CD14-positive monocyte (primary cell): ENCODE measurements around the gene GNA12. TPM values are rescaled to one million over a fixed set of nuclear protein-coding genes. Genes with fewer than 3 reads are reported as not detected.

Experiments
- DNase-seq, 3 donors: peaks; one replicate each; pipeline ENCODE4 v3.0.0-alpha.2; 2011 to 2022
- H2AFZ ChIP-seq: 2 replicates; pipeline ENCODE4 v1.6.0; 2012; ENCODE audit warnings: mild to moderate bottlenecking, low read depth, low read length, inconsistent platforms; ENCODE audit not compliant: insufficient read depth, poor library complexity, severe bottlenecking
- H3K27ac ChIP-seq, 2 donors: 1 replicate in 1 of 2; 2 replicates in 1 of 2; pipeline ENCODE4 v1.5.1; 2012 to 2013; ENCODE audit warnings: low read length in 2 of 2, control low read depth in 1 of 2, inconsistent platforms in 1 of 2, low read depth in 1 of 2, mild to moderate bottlenecking in 1 of 2
- H3K27me3 ChIP-seq, 2 donors: one replicate each; pipeline versions ENCODE4 v1.6.0 to v1.6.1; 2011 to 2013; ENCODE audit warnings: low read length in 2 of 2; ENCODE audit not compliant: control insufficient read depth in 2 of 2, insufficient read depth in 2 of 2
- H3K36me3 ChIP-seq, 2 donors: replicated peaks in 1 of 2; 1 replicate in 1 of 2; 2 replicates in 1 of 2; pipeline versions ENCODE4 v1.5.1 to v1.6.1; 2012 to 2013; ENCODE audit warnings: low read length in 2 of 2, control low read depth in 1 of 2, inconsistent platforms in 1 of 2, mild to moderate bottlenecking in 1 of 2; ENCODE audit not compliant: insufficient read depth in 2 of 2, control insufficient read depth in 1 of 2
- H3K4me1 ChIP-seq, 2 donors: 1 replicate in 1 of 2; 2 replicates in 1 of 2; pipeline versions ENCODE4 v1.5.1 to v1.6.1; 2012 to 2013; ENCODE audit warnings: low read length in 2 of 2, control low read depth in 1 of 2, inconsistent platforms in 1 of 2, mild to moderate bottlenecking in 1 of 2, moderate library complexity in 1 of 2; ENCODE audit not compliant: insufficient read depth in 2 of 2, control insufficient read depth in 1 of 2
- H3K4me2 ChIP-seq: replicated peaks from 2 replicates; pipeline ENCODE3; 2012; ENCODE audit warnings: low read length, moderate library complexity, mild to moderate bottlenecking; ENCODE audit not compliant: poor library complexity, severe bottlenecking; ENCODE audit errors: extremely low read depth
- H3K4me3 ChIP-seq, 3 experiments: fragments of 200-600 bp in 1 of 3; sonication (generic) in 1 of 3; replicated peaks in 1 of 3; 1 replicate in 2 of 3; 2 replicates in 1 of 3; pipeline ENCODE4 v1.5.1; 2011 to 2013; ENCODE audit warnings: low read length in 3 of 3, mild to moderate bottlenecking in 3 of 3, control low read depth in 2 of 3, low read depth in 2 of 3, inconsistent platforms in 1 of 3, moderate library complexity in 1 of 3
- H3K79me2 ChIP-seq: 2 replicates; pipeline ENCODE4 v1.6.0; 2012; ENCODE audit warnings: mild to moderate bottlenecking, control low read depth, inconsistent platforms, low read length, moderate library complexity; ENCODE audit not compliant: insufficient read depth
- H3K9ac ChIP-seq: 2 replicates; pipeline ENCODE4 v1.6.0; 2017; ENCODE audit warnings: low read length, mild to moderate bottlenecking; ENCODE audit not compliant: insufficient read depth, poor library complexity, severe bottlenecking
- H3K9me3 ChIP-seq, 2 donors: replicated peaks in 1 of 2; 1 replicate in 1 of 2; 2 replicates in 1 of 2; pipeline versions ENCODE4 v1.5.1 to v1.6.1; 2012 to 2013; ENCODE audit warnings: low read length in 2 of 2, control low read depth in 1 of 2; ENCODE audit not compliant: control insufficient read depth in 1 of 2, insufficient read depth in 1 of 2
- H4K20me1 ChIP-seq: 2 replicates; pipeline ENCODE4 v1.6.0; 2012; ENCODE audit warnings: mild to moderate bottlenecking, low read length, control low read depth, moderate library complexity; ENCODE audit not compliant: insufficient read depth
- H3K27ac Mint-ChIP-seq, 7 donors: one replicate each; pipeline ENCODE4 v1.8.0; 2020; ENCODE audit warnings: mild to moderate bottlenecking in 7 of 7, mixed read lengths in 7 of 7, moderate library complexity in 6 of 7, inconsistent platforms in 2 of 7
- H3K27me3 Mint-ChIP-seq, 3 donors: one replicate each; pipeline ENCODE4 v1.8.0; 2021 to 2022; ENCODE audit warnings: low read depth in 3 of 3, mild to moderate bottlenecking in 3 of 3, mixed read lengths in 3 of 3, moderate library complexity in 3 of 3, inconsistent platforms in 1 of 3
- H3K36me3 Mint-ChIP-seq, 2 donors: one replicate each; pipeline ENCODE4 v1.8.0; 2020; ENCODE audit warnings: mixed read lengths in 2 of 2, inconsistent platforms in 1 of 2, mild to moderate bottlenecking in 1 of 2
- H3K4me1 Mint-ChIP-seq: one replicate; pipeline ENCODE4 v1.8.0; 2020; ENCODE audit warnings: mild to moderate bottlenecking, mixed read lengths
- H3K4me3 Mint-ChIP-seq, 2 donors: one replicate each; pipeline ENCODE4 v1.8.0; 2020; ENCODE audit warnings: mild to moderate bottlenecking in 2 of 2, mixed read lengths in 2 of 2, moderate library complexity in 1 of 2
- H3K9me3 Mint-ChIP-seq, 7 donors: one replicate each; pipeline ENCODE4 v1.8.0; 2020 to 2022; ENCODE audit warnings: mixed read lengths in 7 of 7, mild to moderate bottlenecking in 6 of 7, moderate library complexity in 6 of 7, inconsistent platforms in 2 of 7
- WGBS: methylation state at CpG from one replicate; pipeline ENCODE4 v1.1.5; 2013; ENCODE audit warnings: missing lambda C conversion rate; ENCODE audit not compliant: insufficient coverage; 5-methylcytosine and 5-hydroxymethylcytosine counted together
- intact Hi-C, 2 donors: fragments of 100-400 bp; cut with micrococcal nuclease; formaldehyde crosslinking; loops; one replicate each; pipeline versions ENCODE4 v1.15.0 to v1.15.1; 2023
- polyA plus RNA-seq, 3 donors: library from polyadenylated mRNA; depleted of rRNA in 1 of 3; unstranded in 2 of 3; stranded (reverse) in 1 of 3; fragments of 300-500 nt in 2 of 3; fragments of >200 nt in 1 of 3; fragmentation: Illumina TruSeq in 2 of 3; gene quantifications; 1 replicate in 2 of 3; 2 replicates in 1 of 3; pipeline ENCODE4 v1.2.3, GENCODE V29; 2012 to 2021
- TF ChIP-seq, protein P1 (sequence below): fragments of 200-600 bp; IDR thresholded peaks from one replicate; pipeline ENCODE4 v1.8.0; 2022; ENCODE audit warnings: antibody characterized with exemption, mild to moderate bottlenecking

GNA12 gene
- polyA plus RNA-seq, 3 donors: 3.4 to 25.9 (median 10.6) TPM

DNA sequence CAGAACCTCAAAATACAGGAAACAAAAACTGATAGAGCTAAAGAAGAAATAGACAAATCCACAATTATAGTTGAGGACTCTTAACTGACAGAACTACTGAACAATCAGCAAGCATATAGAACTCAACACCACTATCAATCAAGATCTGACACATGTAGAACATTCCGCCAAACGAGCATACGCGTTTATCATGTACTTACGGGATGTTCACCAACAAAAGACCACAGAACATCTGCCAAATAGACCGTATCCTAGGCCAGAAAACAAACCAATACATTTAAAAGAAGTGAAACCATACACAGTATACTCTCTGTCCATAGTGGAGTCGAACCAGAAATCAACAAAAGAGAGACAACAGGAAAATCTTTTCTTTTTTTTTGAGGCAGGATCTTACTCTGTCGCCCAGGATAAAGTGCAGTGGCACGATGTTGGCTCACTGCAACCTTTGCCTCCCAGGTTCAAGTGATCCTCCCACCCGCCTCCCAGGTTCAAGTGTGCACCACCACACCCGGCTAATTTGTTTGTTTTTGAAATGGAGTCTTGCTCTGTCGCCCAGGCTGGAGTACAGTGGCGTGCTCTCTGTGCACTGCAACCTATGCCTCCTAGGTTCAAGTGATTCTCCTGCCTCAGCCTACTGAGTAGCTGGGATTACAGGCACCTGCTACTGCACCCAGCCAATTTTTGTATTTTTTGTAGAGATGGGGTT lies 5.1 kb downstream of the GNA12 start:
- H2AFZ ChIP-seq: no peak overlapping the region

DNA sequence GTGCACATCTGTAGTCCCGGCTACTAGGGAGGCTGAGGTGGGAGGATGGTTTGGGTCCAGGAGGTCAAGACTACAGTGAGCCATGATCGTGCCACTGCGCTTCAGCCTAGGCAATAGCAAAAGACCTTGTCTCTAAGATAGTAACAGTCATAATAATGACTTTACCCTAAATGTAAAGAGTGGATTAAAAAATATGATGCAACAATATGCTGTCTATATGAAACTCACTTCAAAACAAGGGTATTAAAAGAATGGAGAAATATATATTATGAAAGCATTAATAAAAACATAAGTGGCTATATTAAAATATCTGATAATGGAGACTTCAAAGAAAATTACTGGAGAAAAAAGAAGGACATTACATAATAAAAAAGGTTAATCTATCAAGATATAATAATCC lies 5.7 kb downstream of the GNA12 start:
- DNase-seq: no peak
- Histone ChIP-seq H3K79me2 (peaks cover 16% of the 10 kb centered on the region), H3K4me3 (no peak overlapping the region), H3K27ac (no peak overlapping the region), H4K20me1 (peaks cover 36% of the 10 kb centered on the region), H3K36me3 (peaks cover 0 to 19% of the 10 kb centered on the region in 2 donors), H3K4me2 (no peak overlapping the region), H3K9me3 (no peaks in the 10 kb centered on the region), H3K9ac (no peak overlapping the region), H3K4me1 (peaks cover 13 to 22% of the 10 kb centered on the region in 2 donors), H2AFZ (no peak overlapping the region), H3K27me3 (no peaks in the 10 kb centered on the region)
- Mint-ChIP-seq H3K4me1 (peaks cover 62% of the 10 kb centered on the region), H3K4me3 (no peak overlapping the region), H3K27ac (peak overlapping the region in 1 of 7 donors; percentile 69), H3K27me3 (peaks cover 2 to 3% (median 2%) of the 10 kb centered on the region in 3 donors), H3K36me3 (peaks cover 53 to 54% of the 10 kb centered on the region in 2 donors), H3K9me3 (peaks cover 0 to 6% (median 0%) of the 10 kb centered on the region in 7 donors)
- intact Hi-C loops: no loop called here
- no CpG with 5 or more reads among the region's 3 CpGs for whole genome bisulfite sequencing
- TF ChIP-seq, protein P1, sequence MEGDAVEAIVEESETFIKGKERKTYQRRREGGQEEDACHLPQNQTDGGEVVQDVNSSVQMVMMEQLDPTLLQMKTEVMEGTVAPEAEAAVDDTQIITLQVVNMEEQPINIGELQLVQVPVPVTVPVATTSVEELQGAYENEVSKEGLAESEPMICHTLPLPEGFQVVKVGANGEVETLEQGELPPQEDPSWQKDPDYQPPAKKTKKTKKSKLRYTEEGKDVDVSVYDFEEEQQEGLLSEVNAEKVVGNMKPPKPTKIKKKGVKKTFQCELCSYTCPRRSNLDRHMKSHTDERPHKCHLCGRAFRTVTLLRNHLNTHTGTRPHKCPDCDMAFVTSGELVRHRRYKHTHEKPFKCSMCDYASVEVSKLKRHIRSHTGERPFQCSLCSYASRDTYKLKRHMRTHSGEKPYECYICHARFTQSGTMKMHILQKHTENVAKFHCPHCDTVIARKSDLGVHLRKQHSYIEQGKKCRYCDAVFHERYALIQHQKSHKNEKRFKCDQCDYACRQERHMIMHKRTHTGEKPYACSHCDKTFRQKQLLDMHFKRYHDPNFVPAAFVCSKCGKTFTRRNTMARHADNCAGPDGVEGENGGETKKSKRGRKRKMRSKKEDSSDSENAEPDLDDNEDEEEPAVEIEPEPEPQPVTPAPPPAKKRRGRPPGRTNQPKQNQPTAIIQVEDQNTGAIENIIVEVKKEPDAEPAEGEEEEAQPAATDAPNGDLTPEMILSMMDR: no peak

More for the DNA sequence above, 5.1 kb downstream of the GNA12 start:
- intact Hi-C loops: no loop called here
- Mint-ChIP-seq H3K36me3 (peaks cover 50 to 53% of the 10 kb centered on the region in 2 donors), H3K4me1 (peaks cover 63% of the 10 kb centered on the region), H3K4me3 (no peak overlapping the region), H3K9me3 (peaks cover 0 to 6% (median 0%) of the 10 kb centered on the region in 7 donors), H3K27ac (peak overlapping the region in 3 of 7 donors; percentile 7 to 69 (median 19)), H3K27me3 (peaks cover 2 to 3% (median 2%) of the 10 kb centered on the region in 3 donors)
- Histone ChIP-seq H3K4me2 (no peak overlapping the region), H3K9me3 (no peaks in the 10 kb centered on the region), H3K36me3 (peaks cover 0 to 16% of the 10 kb centered on the region in 2 donors), H3K79me2 (peaks cover 17% of the 10 kb centered on the region), H3K9ac (no peak overlapping the region), H3K27ac (no peak overlapping the region), H4K20me1 (peaks cover 30% of the 10 kb centered on the region), H3K4me3 (no peak overlapping the region), H3K27me3 (no peaks in the 10 kb centered on the region), H3K4me1 (peaks cover 14 to 26% of the 10 kb centered on the region in 2 donors)
- TF ChIP-seq, protein P1: no peak
- 54% methylated on average over 9 of the region's 13 CpGs for WGBS
- DNase-seq: no peak
